Measurements from ENCODE around the gene ASB1.

DNA sequence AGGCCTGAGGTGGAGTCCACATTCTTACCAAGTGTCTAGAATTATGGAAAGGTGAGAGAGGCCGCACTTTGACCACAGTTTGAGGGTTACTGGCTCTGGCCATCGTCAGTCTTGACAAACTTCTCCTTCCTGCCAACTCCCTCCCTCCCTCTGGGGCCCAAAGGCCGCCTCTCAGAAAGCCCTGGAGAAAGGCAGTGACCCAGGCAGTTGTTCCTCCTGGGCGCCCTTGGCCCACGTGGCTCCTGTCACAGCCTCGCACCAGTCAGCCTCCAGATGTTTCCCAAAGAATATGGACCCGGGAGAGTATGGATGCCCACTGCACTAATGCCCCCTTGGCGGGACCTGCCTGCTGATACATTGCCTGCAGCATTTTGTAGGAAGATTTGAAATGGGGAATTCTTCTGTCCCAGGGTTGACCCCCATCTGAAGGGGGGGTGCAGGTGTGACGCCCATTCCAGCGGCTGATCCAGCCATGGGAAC is 61.7 kb downstream of the ASB1 start:
- TF ChIP-seq, protein P1, sequence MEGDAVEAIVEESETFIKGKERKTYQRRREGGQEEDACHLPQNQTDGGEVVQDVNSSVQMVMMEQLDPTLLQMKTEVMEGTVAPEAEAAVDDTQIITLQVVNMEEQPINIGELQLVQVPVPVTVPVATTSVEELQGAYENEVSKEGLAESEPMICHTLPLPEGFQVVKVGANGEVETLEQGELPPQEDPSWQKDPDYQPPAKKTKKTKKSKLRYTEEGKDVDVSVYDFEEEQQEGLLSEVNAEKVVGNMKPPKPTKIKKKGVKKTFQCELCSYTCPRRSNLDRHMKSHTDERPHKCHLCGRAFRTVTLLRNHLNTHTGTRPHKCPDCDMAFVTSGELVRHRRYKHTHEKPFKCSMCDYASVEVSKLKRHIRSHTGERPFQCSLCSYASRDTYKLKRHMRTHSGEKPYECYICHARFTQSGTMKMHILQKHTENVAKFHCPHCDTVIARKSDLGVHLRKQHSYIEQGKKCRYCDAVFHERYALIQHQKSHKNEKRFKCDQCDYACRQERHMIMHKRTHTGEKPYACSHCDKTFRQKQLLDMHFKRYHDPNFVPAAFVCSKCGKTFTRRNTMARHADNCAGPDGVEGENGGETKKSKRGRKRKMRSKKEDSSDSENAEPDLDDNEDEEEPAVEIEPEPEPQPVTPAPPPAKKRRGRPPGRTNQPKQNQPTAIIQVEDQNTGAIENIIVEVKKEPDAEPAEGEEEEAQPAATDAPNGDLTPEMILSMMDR (IDR thresholded peaks at IDR 0.05; ENCODE audit: low read length), result no peak
- no peak for TF ChIP-seq EZH2 (IDR thresholded peaks at IDR 0.05; ENCODE audit: borderline replicate concordance, low read length)

All from OCI-LY1 (cell line).